ENCODE measurements around the gene PRKAG2.

GRCh38 chr7:151694828-151695580 lies 181.9 kb downstream of the PRKAG2 start:
- no peak for TF ChIP-seq CTCF (IDR thresholded peaks at IDR 0.05; ENCODE audit: insufficient read depth, low read length, poor library complexity, severe bottlenecking)
- no peak for TF ChIP-seq EZH2phosphoT487 (conservative IDR thresholded peaks at IDR 0.05; ENCODE audit: low read length)
